Endothelial cell of umbilical vein (primary cell): ENCODE results near the gene ISX. TPM values are rescaled to one million over a fixed set of nuclear protein-coding genes. Genes with fewer than 3 reads are reported as not detected.

ENCODE experiments used
- BruUV-seq: library from RNA; stranded (reverse); fragments of 400-500 nt; replicated peaks from 2 replicates; lab custom pipeline; 2021; lab: Mats Ljungman, UMichigan
- CTCF ChIA-PET: fragments of 300-600, 350-600 bp; sonication (Branson Sonifier 250); formaldehyde crosslinking; loops from one replicate; lab custom pipeline; 2021; ENCODE audit warnings: antibody characterized with exemption, inconsistent platforms; lab: Charles Lee
- POLR2A ChIA-PET: fragments of 300-600, 350-600 bp; sonication (Branson Sonifier 250); formaldehyde crosslinking; loops from one replicate; lab custom pipeline; 2021; ENCODE audit warnings: antibody characterized with exemption, inconsistent platforms; lab: Charles Lee
- DNase-seq: peaks from one replicate; pipeline ENCODE4 v3.0.0-alpha.2; 2011; ENCODE audit warnings: low read depth, low spot score
- FAIRE-seq: peaks from 2 replicates; lab custom pipeline; 2011; peaks lifted over from hg19 to GRCh38; lab: Jason Lieb, UNC
- H2AFZ ChIP-seq: 2 replicates; pipeline ENCODE4 v1.6.0; 2012; ENCODE audit warnings: low read depth, low read length, control low read depth, inconsistent platforms
- H3K27ac ChIP-seq: 2 replicates; pipeline ENCODE4 v1.5.1; 2011; ENCODE audit warnings: low read depth, mild to moderate bottlenecking, control low read depth, low read length, moderate library complexity; ENCODE audit not compliant: insufficient read depth
- H3K27me3 ChIP-seq, 2 experiments: 2 replicates each; pipeline versions ENCODE4 v1.6.0 to v1.6.1; 2011; ENCODE audit warnings: low read length in 2 of 2, mixed read lengths in 1 of 2; ENCODE audit not compliant: control insufficient read depth in 2 of 2, insufficient read depth in 2 of 2
- H3K36me3 ChIP-seq, 2 experiments: 2 replicates in 1 of 2; 3 replicates in 1 of 2; pipeline ENCODE4 v1.5.1; 2011; ENCODE audit warnings: low read length in 2 of 2, mild to moderate bottlenecking in 1 of 2, moderate library complexity in 1 of 2; ENCODE audit not compliant: control insufficient read depth in 2 of 2, insufficient read depth in 2 of 2; ENCODE audit errors: extremely low read depth in 1 of 2
- H3K4me1 ChIP-seq: 3 replicates; pipeline ENCODE4 v1.5.1; 2011; ENCODE audit warnings: mild to moderate bottlenecking, low read length; ENCODE audit not compliant: control insufficient read depth, insufficient read depth; ENCODE audit errors: extremely low read depth
- H3K4me2 ChIP-seq: 2 replicates; pipeline ENCODE4 v1.6.1; 2011; ENCODE audit warnings: low read length, control low read depth, mixed read lengths; ENCODE audit not compliant: insufficient read depth
- H3K4me3 ChIP-seq, 3 experiments: fragments of 200-600 bp in 1 of 3; sonication (generic), shearing (Covaris generic) in 1 of 3; replicated peaks in 1 of 3; 2 replicates each; pipeline ENCODE4 v1.5.1; 2011 to 2016; ENCODE audit warnings: control low read depth in 3 of 3, low read length in 3 of 3, mild to moderate bottlenecking in 2 of 3, inconsistent platforms in 1 of 3, low read depth in 1 of 3, moderate library complexity in 1 of 3; ENCODE audit not compliant: insufficient read depth in 1 of 3
- H3K79me2 ChIP-seq: 2 replicates; pipeline ENCODE4 v1.6.0; 2012; ENCODE audit warnings: low read length, inconsistent platforms; ENCODE audit not compliant: control insufficient read depth, insufficient read depth
- H3K9ac ChIP-seq: replicated peaks from 2 replicates; pipeline ENCODE3; 2011; ENCODE audit warnings: low read length, control low read depth; ENCODE audit not compliant: insufficient read depth; ENCODE audit errors: extremely low read depth
- H3K9me1 ChIP-seq: replicated peaks from 3 replicates; pipeline ENCODE4 v1.6.0; 2011; ENCODE audit warnings: mild to moderate bottlenecking, low read length; ENCODE audit not compliant: control insufficient read depth, insufficient read depth; ENCODE audit errors: extremely low read depth
- H3K9me3 ChIP-seq: replicated peaks from 2 replicates; pipeline ENCODE4 v1.5.1; 2012; ENCODE audit warnings: low read length, inconsistent platforms; ENCODE audit not compliant: control insufficient read depth, insufficient read depth
- H4K20me1 ChIP-seq: replicated peaks from 2 replicates; pipeline ENCODE3; 2011; ENCODE audit warnings: mild to moderate bottlenecking, low read length; ENCODE audit not compliant: control insufficient read depth, insufficient read depth; ENCODE audit errors: extremely low read depth
- CTCF ChIP-seq, 2 donors: IDR thresholded peaks; 1 replicate in 1 of 2; 2 replicates in 1 of 2; pipeline ENCODE4 v1.5.1; 2011; ENCODE audit warnings: low read length in 2 of 2, mild to moderate bottlenecking in 2 of 2, moderate library complexity in 2 of 2, control low read depth in 1 of 2, inconsistent platforms in 1 of 2, low read depth in 1 of 2; ENCODE audit not compliant: insufficient read depth in 1 of 2; ENCODE audit errors: extremely low read depth in 1 of 2
- EZH2 ChIP-seq: IDR thresholded peaks from 2 replicates; pipeline ENCODE4 v1.6.1; 2012; ENCODE audit warnings: borderline replicate concordance, low read depth, mild to moderate bottlenecking, moderate library complexity, low read length, inconsistent platforms; ENCODE audit not compliant: severe bottlenecking
- FOS ChIP-seq: IDR thresholded peaks from 2 replicates; pipeline ENCODE4 v1.6.1; 2011; ENCODE audit warnings: mild to moderate bottlenecking, low read length, moderate library complexity, borderline replicate concordance; ENCODE audit not compliant: insufficient read depth
- GATA2 ChIP-seq: IDR thresholded peaks from 2 replicates; pipeline ENCODE4 v1.7.0; 2011; ENCODE audit warnings: low read depth, mild to moderate bottlenecking, moderate library complexity, mixed read lengths, low read length; ENCODE audit not compliant: insufficient read length, insufficient read depth
- JUN ChIP-seq: IDR thresholded peaks from 2 replicates; pipeline ENCODE4 v1.6.1; 2011; ENCODE audit warnings: borderline replicate concordance, low read depth; ENCODE audit not compliant: insufficient read length, insufficient read depth
- MAX ChIP-seq: IDR thresholded peaks from 2 replicates; pipeline ENCODE4 v1.6.1; 2011; ENCODE audit not compliant: insufficient read depth, insufficient read length
- MYC ChIP-seq: IDR thresholded peaks from one replicate; pipeline ENCODE4 v1.6.1; 2011; ENCODE audit warnings: mild to moderate bottlenecking, low read depth, low read length
- POLR2A ChIP-seq: IDR thresholded peaks from 2 replicates; pipeline ENCODE4 v1.6.1; 2012; ENCODE audit warnings: low read depth, mild to moderate bottlenecking, control low read depth, low read length
- POLR2AphosphoS5 ChIP-seq: IDR thresholded peaks from 2 replicates; pipeline ENCODE4 v1.6.1; 2012; ENCODE audit warnings: low read depth, mild to moderate bottlenecking, control low read depth, low read length, moderate library complexity; ENCODE audit not compliant: insufficient read depth
- dilution Hi-C: fragments of 300-500 bp; cut with MboI; formaldehyde crosslinking; loops from one replicate; pipeline ENCODE4 v1.15.0; 2019; ENCODE audit warnings: low sequenced_read_pairs; ENCODE audit not compliant: extremely low pct_ligation_motif_present
- intact Hi-C: fragments of 100-400 bp; cut with micrococcal nuclease; formaldehyde crosslinking; loops from one replicate; pipeline ENCODE4 v1.10.0; 2022
- polyA plus RNA-seq, 4 experiments: library from polyadenylated mRNA; depleted of rRNA in 3 of 4; stranded (reverse) in 3 of 4; unstranded in 1 of 4; fragments of >200 nt; gene quantifications; 2 replicates each; pipeline versions ENCODE4 v1.2.1 to v1.2.3, GENCODE V29; 2011 to 2012; ENCODE audit warnings: missing spikeins in 1 of 4
- total RNA-seq: library from RNA; stranded (reverse); gene quantifications from 2 replicates; pipeline ENCODE4 v1.2.3, GENCODE V29; 2021

ISX gene
- total and polyA plus RNA-seq, 2 donors (not counting 3 experiments of a cell fraction or from before 2014, with no cell fraction given) = not detected

GRCh38 chr22:35109616-35110015 is 43.7 kb downstream of the ISX start:
- intact Hi-C loops (no loop called here), dilution Hi-C loops (no loop called here)
- no peaks in the 10 kb centered on the region for H3K79me2 ChIP-seq
- no TSS peak for BruUV-seq
- H3K36me3 ChIP-seq = no peaks in the 10 kb centered on the region
- H3K9me1 ChIP-seq = no peaks in the 10 kb centered on the region
- FAIRE-seq (no peak), DNase-seq (no peak)
- no peaks in the 10 kb centered on the region for H3K27me3 ChIP-seq
- H3K4me1 ChIP-seq = no peaks in the 10 kb centered on the region
- POLR2A ChIA-PET = no interaction called here
- TF ChIP-seq EZH2 (no peak), GATA2 (no peak)
- no peak overlapping the region for H3K9ac ChIP-seq
- H4K20me1 ChIP-seq = no peaks in the 10 kb centered on the region
- no peak overlapping the region for H2AFZ ChIP-seq
- no peak overlapping the region for H3K4me3 ChIP-seq
- H3K27ac ChIP-seq = no peak overlapping the region
- CTCF ChIA-PET = no interaction called here
- no peaks in the 10 kb centered on the region for H3K9me3 ChIP-seq
- H3K4me2 ChIP-seq = no peak overlapping the region

GRCh38 chr22:35111244-35111643 is 45.3 kb downstream of the ISX start:
- no peak for DNase-seq

More at GRCh38 chr22:35111244-35111643, 45.3 kb downstream of the ISX start:
- Histone ChIP-seq H3K9me1 (no peaks in the 10 kb centered on the region), H3K4me3 (no peak overlapping the region), H3K27me3 (no peaks in the 10 kb centered on the region), H3K79me2 (no peaks in the 10 kb centered on the region), H3K4me2 (no peak overlapping the region), H3K9me3 (no peaks in the 10 kb centered on the region), H3K27ac (no peak overlapping the region), H4K20me1 (no peaks in the 10 kb centered on the region), H3K9ac (no peak overlapping the region), H2AFZ (no peak overlapping the region), H3K4me1 (no peaks in the 10 kb centered on the region), H3K36me3 (no peaks in the 10 kb centered on the region)
- intact Hi-C loops = no loop called here
- FAIRE-seq = no peak
- ChIA-PET CTCF (no interaction called here), POLR2A (no interaction called here)
- TF ChIP-seq MYC = no peak
- TF ChIP-seq POLR2AphosphoS5 = no peak
- no peak for TF ChIP-seq CTCF (IDR thresholded peaks at IDR 0.05; ENCODE audit: extremely low read depth in 1 of 2, insufficient read depth in 1 of 2, low read depth in 1 of 2, low read length in 2 of 2)
- TF ChIP-seq FOS = no peak
- no peak for TF ChIP-seq GATA2
- TF ChIP-seq MAX = no peak
- TF ChIP-seq EZH2 = no peak
- no peak for TF ChIP-seq JUN
- TF ChIP-seq POLR2A = no peak
- dilution Hi-C loops = no loop called here
- BruUV-seq = no TSS peak
